HepG2 (cell line): ENCODE results near the gene RPS14.
"Not testable (repeated sequence)": the region's sequence is repeated elsewhere in the genome, so short reads cannot be mapped to it uniquely, and the experiment has no call there.

Experiments used
- CEBPB ChIP-seq: IDR thresholded peaks from 2 replicates; pipeline ENCODE4 v1.6.1; 2011; ENCODE audit warnings: low read depth, low read length, improper control_type of control experiment, borderline replicate concordance
- GATA4 ChIP-seq: sonication (generic); IDR thresholded peaks from 2 replicates; pipeline ENCODE4 v1.6.1; 2016; ENCODE audit warnings: antibody characterized with exemption, low read depth, borderline replicate concordance
- GATAD2A ChIP-seq: IDR thresholded peaks from 2 replicates; pipeline ENCODE4 v1.6.1; 2016
- JUNB ChIP-seq: sonication (generic); formaldehyde crosslinking; IDR thresholded peaks from 2 replicates; pipeline ENCODE4 v1.8.0; 2022; ENCODE audit warnings: missing genetic modification reagents, mild to moderate bottlenecking, borderline replicate concordance
- NKX3-1 ChIP-seq: sonication (generic); formaldehyde crosslinking; IDR thresholded peaks from 2 replicates; pipeline ENCODE4 v1.5.0; 2020; ENCODE audit warnings: missing genetic modification reagents
- PCBP1 ChIP-seq: fragments of 200-400 bp; formaldehyde crosslinking; IDR thresholded peaks from 2 replicates; pipeline ENCODE4 v1.6.1; 2017; ENCODE audit warnings: mild to moderate bottlenecking, low read depth, low read length, borderline replicate concordance
- POLR2A ChIP-seq, 2 experiments: IDR thresholded peaks; 2 replicates each; pipeline ENCODE4 v1.6.1; 2011; ENCODE audit warnings: low read depth in 2 of 2, low read length in 2 of 2, mild to moderate bottlenecking in 1 of 2, moderate library complexity in 1 of 2; ENCODE audit not compliant: insufficient read depth in 1 of 2
- RAD21 ChIP-seq: fragments of 450-650 bp; formaldehyde crosslinking; IDR thresholded peaks from 2 replicates; pipeline ENCODE4 v1.5.0; 2020; ENCODE audit warnings: mild to moderate bottlenecking
- SMC3 ChIP-seq: IDR thresholded peaks from 2 replicates; pipeline ENCODE4 v1.6.1; 2011; ENCODE audit warnings: low read length, improper control_type of control experiment
- ZBTB3 ChIP-seq: sonication (generic); formaldehyde crosslinking; IDR thresholded peaks from 2 replicates; pipeline ENCODE4 v1.4.0; 2020; ENCODE audit warnings: low read depth, mild to moderate bottlenecking, moderate library complexity, missing genetic modification reagents, borderline replicate concordance
- ZNF747 ChIP-seq: sonication (generic); formaldehyde crosslinking; IDR thresholded peaks from 2 replicates; pipeline ENCODE4 v1.8.1; 2023; ENCODE audit warnings: missing genetic modification reagents, mild to moderate bottlenecking, borderline replicate concordance
- TF ChIP-seq, protein P1 (sequence below): sonication (generic); formaldehyde crosslinking; IDR thresholded peaks from 2 replicates; pipeline ENCODE4 v1.9.0; 2021; ENCODE audit warnings: missing genetic modification reagents, borderline replicate concordance

DNA sequence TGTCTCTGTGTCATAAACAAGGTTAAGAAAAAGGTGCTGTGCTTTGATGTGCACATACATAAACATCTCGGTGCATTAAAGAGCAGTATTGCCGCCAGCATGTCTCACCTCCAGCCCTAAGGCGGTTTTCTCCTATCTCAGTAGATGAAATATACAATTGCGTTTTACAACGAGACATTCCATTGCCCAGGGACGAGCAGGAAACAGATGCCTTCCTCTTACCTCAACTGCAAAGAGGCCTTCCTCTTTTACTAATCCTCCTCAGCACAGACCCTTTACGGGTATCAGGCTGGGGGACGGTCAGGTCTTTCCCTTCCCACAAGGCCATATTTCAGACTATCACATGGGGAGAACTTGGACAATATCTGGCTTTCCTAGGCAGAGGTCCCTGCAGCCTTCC lies 4.5 kb upstream of the RPS14 start:
- TF ChIP-seq CEBPB; SMC3; GATAD2A (CRISPR knock-in tag); POLR2A (IDR thresholded peaks at IDR 0.05; ENCODE audit: insufficient read depth in 1 of 2, low read depth in 2 of 2, low read length in 2 of 2); JUNB (CRISPR knock-in tag); PCBP1; NKX3-1 (CRISPR knock-in tag); ZBTB3; GATA4; RAD21 (CRISPR knock-in tag); ZNF747 (CRISPR knock-in tag): not testable (repeated sequence)
- TF ChIP-seq, protein P1, sequence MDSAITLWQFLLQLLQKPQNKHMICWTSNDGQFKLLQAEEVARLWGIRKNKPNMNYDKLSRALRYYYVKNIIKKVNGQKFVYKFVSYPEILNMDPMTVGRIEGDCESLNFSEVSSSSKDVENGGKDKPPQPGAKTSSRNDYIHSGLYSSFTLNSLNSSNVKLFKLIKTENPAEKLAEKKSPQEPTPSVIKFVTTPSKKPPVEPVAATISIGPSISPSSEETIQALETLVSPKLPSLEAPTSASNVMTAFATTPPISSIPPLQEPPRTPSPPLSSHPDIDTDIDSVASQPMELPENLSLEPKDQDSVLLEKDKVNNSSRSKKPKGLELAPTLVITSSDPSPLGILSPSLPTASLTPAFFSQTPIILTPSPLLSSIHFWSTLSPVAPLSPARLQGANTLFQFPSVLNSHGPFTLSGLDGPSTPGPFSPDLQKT: not testable (repeated sequence)
